ENCODE measurements around the gene SPCS1. TPM values are rescaled to one million over a fixed set of nuclear protein-coding genes. Genes with fewer than 3 reads are reported as not detected.

The SPCS1 gene
- total RNA-seq, 1 donor from 2014 or later: 68.5 TPM

DNA sequence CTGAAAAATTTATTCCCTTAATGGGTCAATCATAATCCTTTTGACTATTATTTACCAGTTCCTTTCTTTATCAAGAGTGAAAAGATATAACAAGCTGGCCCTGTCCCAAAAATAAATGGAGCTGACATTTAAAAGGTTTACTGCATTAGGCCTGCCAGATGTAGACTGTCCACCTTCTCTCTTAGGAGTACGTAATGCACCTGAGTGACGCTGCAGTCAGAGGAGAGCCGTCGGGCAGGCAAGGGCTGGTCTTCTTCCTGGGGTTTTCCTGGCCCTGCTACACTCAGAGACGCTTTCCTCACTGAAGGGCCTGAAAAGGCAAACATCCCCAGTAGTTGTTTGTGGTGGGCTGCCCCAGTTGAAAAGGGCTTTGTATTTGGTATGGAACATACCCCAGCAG is 37.2 kb downstream of the SPCS1 start:
- H3K4me1 ChIP-seq: no peaks in the 10 kb centered on the region
- H3K4me3 ChIP-seq: no peak overlapping the region
- H3K36me3 ChIP-seq: peaks cover 0 to 83% of the 10 kb centered on the region in 2 donors
- no peaks in the 10 kb centered on the region for H3K27me3 ChIP-seq
- H3K27ac ChIP-seq: no peak overlapping the region
- intact Hi-C loops (cut with DNase I): loop anchor here (10.0 kb wide), 1 partner anchor 192 kb away; no protein-coding TSS in a partner anchor
- TF ChIP-seq CTCF (IDR thresholded peaks at IDR 0.05): no peak
- no peak for DNase-seq (ENCODE audit: extremely low spot score in 2 of 2)
- H3K9me3 ChIP-seq: no peaks in the 10 kb centered on the region

DNA sequence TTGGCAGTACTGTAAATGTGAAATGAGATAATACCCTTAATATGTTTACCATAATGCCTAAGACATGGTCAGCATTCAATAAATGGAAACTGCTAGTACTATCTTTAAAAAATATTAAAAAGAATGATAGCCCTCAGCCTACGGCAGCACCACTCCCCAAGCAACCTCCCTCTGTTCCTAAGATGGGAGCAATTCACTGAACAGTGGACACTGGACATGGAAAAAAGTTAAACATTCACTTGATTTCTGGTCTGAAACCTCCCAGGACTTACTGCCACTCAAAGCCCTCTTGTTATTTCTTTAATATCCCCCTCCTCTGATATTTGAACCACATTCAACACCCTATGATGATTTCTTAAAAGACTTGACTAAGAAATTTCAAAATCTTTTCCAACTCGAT is 37.8 kb downstream of the SPCS1 start:
- no peaks in the 10 kb centered on the region for H3K4me1 ChIP-seq
- no peak for DNase-seq (ENCODE audit: extremely low spot score in 2 of 2)
- no peaks in the 10 kb centered on the region for H3K9me3 ChIP-seq
- intact Hi-C loops (cut with DNase I): loop anchor here (10.0 kb wide), 1 partner anchor 191 kb away; no protein-coding TSS in a partner anchor
- H3K27ac ChIP-seq: no peak overlapping the region
- TF ChIP-seq POLR2AphosphoS5 (IDR thresholded peaks at IDR 0.05; ENCODE audit: insufficient read depth in 1 of 2, low read depth in 1 of 2) (no peak), POLR2A (IDR thresholded peaks at IDR 0.05) (no peak), CTCF (IDR thresholded peaks at IDR 0.05) (no peak)
- peaks cover 0 to 85% of the 10 kb centered on the region in 2 donors for H3K36me3 ChIP-seq
- no peaks in the 10 kb centered on the region for H3K27me3 ChIP-seq
- H3K4me3 ChIP-seq: no peak overlapping the region

DNA sequence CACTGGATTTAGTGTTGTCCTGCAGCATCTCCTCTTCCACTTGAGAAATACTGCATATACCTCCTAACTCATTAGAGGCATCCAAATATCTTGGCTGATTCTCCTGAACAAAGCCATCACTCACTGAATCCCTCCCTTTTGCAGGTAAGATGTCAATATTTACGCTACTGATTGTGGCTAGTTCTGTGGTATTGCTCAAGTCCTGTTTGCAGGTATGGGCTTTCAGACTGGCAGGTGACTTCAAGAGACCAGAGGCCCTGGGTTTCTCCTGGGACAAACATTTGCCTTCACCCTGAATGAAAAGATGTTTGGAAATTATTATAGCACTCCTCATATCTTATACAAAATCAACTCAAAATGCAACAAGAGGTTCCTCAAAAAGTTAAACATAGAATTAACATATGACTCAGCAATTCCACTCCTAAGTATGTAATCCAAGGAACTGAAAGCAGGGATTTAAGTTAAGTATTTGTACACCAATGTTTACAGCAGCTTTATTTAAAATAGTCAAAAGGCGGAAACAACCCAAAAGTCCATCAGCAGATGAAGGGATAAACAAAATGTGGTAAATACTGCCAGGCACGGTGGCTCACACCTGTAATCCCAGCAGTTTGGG is 46.2 kb downstream of the SPCS1 start:
- Histone ChIP-seq H3K4me3 (no peak overlapping the region), H3K4me1 (no peaks in the 10 kb centered on the region), H3K36me3 (peaks cover 0 to 61% of the 10 kb centered on the region in 2 donors), H3K9me3 (no peaks in the 10 kb centered on the region), H3K27ac (no peak overlapping the region), H3K27me3 (no peaks in the 10 kb centered on the region)
- no peak for DNase-seq (ENCODE audit: extremely low spot score in 2 of 2)
- intact Hi-C loops (cut with DNase I): no loop called here
- TF ChIP-seq POLR2AphosphoS5 (IDR thresholded peaks at IDR 0.05; ENCODE audit: insufficient read depth in 1 of 2, low read depth in 1 of 2) (no peak), POLR2A (IDR thresholded peaks at IDR 0.05) (no peak)

DNA sequence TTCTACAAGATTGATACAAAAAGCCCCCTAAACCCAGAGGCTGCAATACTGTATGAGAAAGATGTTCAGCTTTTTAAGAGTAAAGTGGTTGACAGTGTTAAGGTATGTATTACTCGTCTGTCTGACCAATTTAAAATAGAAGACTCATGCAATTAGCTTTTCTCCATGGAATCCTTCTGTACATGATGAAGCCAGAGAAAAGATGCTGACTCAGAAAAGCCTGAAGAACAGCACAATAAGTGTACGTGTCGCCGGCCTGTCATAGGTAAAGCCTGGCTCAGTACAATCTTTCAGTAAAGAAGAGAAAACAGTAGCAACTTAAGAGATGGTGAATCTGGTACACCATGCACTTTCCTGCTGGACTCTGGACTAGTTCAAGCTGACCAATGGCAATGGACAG is 48.5 kb downstream of the SPCS1 start:
- Histone ChIP-seq H3K4me1 (no peaks in the 10 kb centered on the region), H3K36me3 (peaks cover 0 to 62% of the 10 kb centered on the region in 2 donors), H3K4me3 (no peak overlapping the region), H3K27ac (no peak overlapping the region), H3K27me3 (no peaks in the 10 kb centered on the region), H3K9me3 (no peaks in the 10 kb centered on the region)
- intact Hi-C loops (cut with DNase I): no loop called here
- no peak for TF ChIP-seq POLR2AphosphoS5 (IDR thresholded peaks at IDR 0.05; ENCODE audit: insufficient read depth in 1 of 2, low read depth in 1 of 2)
- no peak for TF ChIP-seq CTCF (IDR thresholded peaks at IDR 0.05)
- no peak for TF ChIP-seq POLR2A (IDR thresholded peaks at IDR 0.05)
- no peak for DNase-seq (ENCODE audit: extremely low spot score in 2 of 2)

DNA sequence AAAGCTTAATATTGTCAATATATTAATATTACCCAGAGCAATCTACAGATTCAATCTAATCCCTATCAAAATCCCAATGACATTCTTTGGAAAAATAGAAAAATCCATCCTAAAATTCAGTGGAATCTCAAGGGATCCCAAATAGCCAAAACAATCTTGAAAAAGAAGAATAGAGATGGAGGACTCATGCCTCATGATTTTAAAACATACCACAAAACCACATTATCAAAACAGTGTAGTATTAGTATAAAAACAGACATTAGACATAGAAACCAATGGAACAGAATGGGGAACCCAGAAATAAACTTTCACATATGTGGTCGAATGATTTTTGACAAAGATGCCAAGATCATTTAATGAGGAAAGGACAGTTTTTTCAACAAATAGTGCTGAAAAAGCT is 50.2 kb downstream of the SPCS1 start:
- Histone ChIP-seq H3K9me3 (no peaks in the 10 kb centered on the region), H3K27ac (no peak overlapping the region), H3K27me3 (no peaks in the 10 kb centered on the region), H3K36me3 (peaks cover 0 to 59% of the 10 kb centered on the region in 2 donors), H3K4me1 (no peaks in the 10 kb centered on the region), H3K4me3 (no peak overlapping the region)
- no peak for DNase-seq (ENCODE audit: extremely low spot score in 2 of 2)
- intact Hi-C loops (cut with DNase I): no loop called here
- no peak for TF ChIP-seq POLR2AphosphoS5 (IDR thresholded peaks at IDR 0.05; ENCODE audit: insufficient read depth in 1 of 2, low read depth in 1 of 2)
- no peak for TF ChIP-seq CTCF (IDR thresholded peaks at IDR 0.05)
- TF ChIP-seq POLR2A (IDR thresholded peaks at IDR 0.05): no peak

Small RNA genes within 50 kb of the gene (small RNA-seq; reads per million reads assigned to genes)
- not detected for gene AC006254.2
- gene RF00569: 3,679 reads per million, percentile 100 among the genes with 10 or more reads in this experiment
- gene RF01183: not detected
- not detected for gene SNORD19
- not detected for gene SNORD19B
- gene SNORD69: 2,827 reads per million, percentile 99 among the genes with 10 or more reads in this experiment

Other genes starting within 250 kb of the SPCS1 start
- 124 TPM for gene STAB1, start 210.8 kb upstream of the SPCS1 start, total RNA-seq
- gene NT5DC2, start 172.2 kb upstream of the SPCS1 start, total RNA-seq: 63.3 TPM
- 1.2 TPM for gene UQCC5, start 169.5 kb upstream of the SPCS1 start, total RNA-seq
- gene PBRM1, start 20.2 kb upstream of the SPCS1 start, total RNA-seq: 64.6 TPM
- 73.4 TPM for gene GNL3, start 20.1 kb upstream of the SPCS1 start, total RNA-seq
- gene GLT8D1, start 315 bp upstream of the SPCS1 start, total RNA-seq: 29.7 TPM
- gene NEK4, start 64.8 kb downstream of the SPCS1 start, total RNA-seq: 53.0 TPM
- gene ITIH1, start 71.5 kb downstream of the SPCS1 start, total RNA-seq: 0.98 TPM
- 7.6 TPM for gene ITIH3, start 88.7 kb downstream of the SPCS1 start, total RNA-seq
- 5.9 TPM for gene ITIH4, start 124.6 kb downstream of the SPCS1 start, total RNA-seq
- 30.2 TPM for gene MUSTN1, start 128.9 kb downstream of the SPCS1 start, total RNA-seq
- gene STIMATE, start 191.4 kb downstream of the SPCS1 start, total RNA-seq: 12.5 TPM